ENCODE data around the gene GBP6. TPM values are rescaled to one million over a fixed set of nuclear protein-coding genes. Genes with fewer than 3 reads are reported as not detected.

The GBP6 gene
- total RNA-seq, 2 experiments from 2014 or later, result not detected

DNA sequence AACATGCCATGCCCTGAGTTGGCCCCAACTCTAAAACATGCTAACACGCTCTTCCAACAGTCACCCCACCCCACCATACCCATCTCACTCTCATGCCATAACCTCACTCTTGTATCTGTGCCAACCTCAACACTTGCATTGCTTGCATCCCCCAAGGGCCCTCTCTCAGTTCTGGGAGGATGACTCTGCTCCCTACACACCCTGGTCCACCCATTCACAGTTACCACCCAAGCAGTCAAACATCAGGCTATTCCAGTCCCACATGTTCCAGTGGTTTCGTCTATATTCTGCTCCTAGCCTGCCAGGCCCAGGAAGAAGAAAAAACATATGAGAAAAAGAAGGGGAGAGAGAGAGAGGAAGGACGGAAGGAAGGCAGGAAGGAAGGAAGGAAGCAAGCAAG lies 31.0 kb downstream of the GBP6 start:
- Histone ChIP-seq H3K27ac (ENCODE audit: low read depth, low read length, poor library complexity, severe bottlenecking) (no peak overlapping the region), H2AFZ (ENCODE audit: low read length) (no peak overlapping the region), H3K9me2 (ENCODE audit: insufficient read depth, low read length) (no peaks in the 10 kb centered on the region), H3K4me2 (ENCODE audit: low read length) (no peak overlapping the region), H4K20me1 (ENCODE audit: insufficient read depth, low read length) (no peaks in the 10 kb centered on the region), H3K9me3 (ENCODE audit: low read length) (no peaks in the 10 kb centered on the region), H3K4me1 (ENCODE audit: insufficient read depth, low read length, poor library complexity, severe bottlenecking) (no peaks in the 10 kb centered on the region), H3K36me3 (ENCODE audit: insufficient read depth, low read length) (no peaks in the 10 kb centered on the region), H3K79me2 (ENCODE audit: insufficient read depth, low read depth, low read length) (no peaks in the 10 kb centered on the region), H3K4me3 (ENCODE audit: low read depth, low read length, poor library complexity, severe bottlenecking) (no peak overlapping the region)
- CTCF ChIA-PET (ENCODE audit: unreplicated experiment), result no interaction called here
- DNase-seq (ENCODE audit: low spot score), result no peak
- intact Hi-C loops (cut with micrococcal nuclease; ENCODE audit: unreplicated experiment), result no loop called here
- TF ChIP-seq EZH2phosphoT487 (IDR thresholded peaks at IDR 0.05; ENCODE audit: borderline replicate concordance, low read depth, low read length), result no peak
- TF ChIP-seq, protein P1, sequence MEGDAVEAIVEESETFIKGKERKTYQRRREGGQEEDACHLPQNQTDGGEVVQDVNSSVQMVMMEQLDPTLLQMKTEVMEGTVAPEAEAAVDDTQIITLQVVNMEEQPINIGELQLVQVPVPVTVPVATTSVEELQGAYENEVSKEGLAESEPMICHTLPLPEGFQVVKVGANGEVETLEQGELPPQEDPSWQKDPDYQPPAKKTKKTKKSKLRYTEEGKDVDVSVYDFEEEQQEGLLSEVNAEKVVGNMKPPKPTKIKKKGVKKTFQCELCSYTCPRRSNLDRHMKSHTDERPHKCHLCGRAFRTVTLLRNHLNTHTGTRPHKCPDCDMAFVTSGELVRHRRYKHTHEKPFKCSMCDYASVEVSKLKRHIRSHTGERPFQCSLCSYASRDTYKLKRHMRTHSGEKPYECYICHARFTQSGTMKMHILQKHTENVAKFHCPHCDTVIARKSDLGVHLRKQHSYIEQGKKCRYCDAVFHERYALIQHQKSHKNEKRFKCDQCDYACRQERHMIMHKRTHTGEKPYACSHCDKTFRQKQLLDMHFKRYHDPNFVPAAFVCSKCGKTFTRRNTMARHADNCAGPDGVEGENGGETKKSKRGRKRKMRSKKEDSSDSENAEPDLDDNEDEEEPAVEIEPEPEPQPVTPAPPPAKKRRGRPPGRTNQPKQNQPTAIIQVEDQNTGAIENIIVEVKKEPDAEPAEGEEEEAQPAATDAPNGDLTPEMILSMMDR (conservative IDR thresholded peaks at IDR 0.05; ENCODE audit: low read length), result no peak
- no TSS peak for BruUV-seq (replicated peaks)
- POLR2A ChIA-PET, result no interaction called here

DNA sequence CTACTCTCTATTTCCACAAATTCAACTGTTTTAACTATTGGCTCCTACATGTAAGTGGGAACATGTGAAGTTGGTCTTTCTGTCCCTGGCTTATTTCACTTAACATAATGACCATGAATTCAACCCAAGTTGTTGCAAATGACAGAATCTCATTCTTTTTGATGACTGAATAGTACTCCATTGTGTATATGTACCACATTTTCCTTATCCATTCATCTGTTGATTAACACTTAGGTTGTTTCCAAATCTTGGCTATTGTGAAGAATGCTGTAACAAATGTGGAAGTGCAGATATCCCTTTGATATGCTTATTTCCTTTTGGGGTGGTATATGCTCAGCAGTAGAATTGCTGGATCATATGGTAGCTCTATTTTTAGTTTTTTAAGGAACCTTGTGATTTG lies 33.0 kb downstream of the GBP6 start:
- no peaks in the 10 kb centered on the region for H3K9me2 ChIP-seq (ENCODE audit: insufficient read depth, low read length)
- H2AFZ ChIP-seq (ENCODE audit: low read length), result no peak overlapping the region
- H4K20me1 ChIP-seq (ENCODE audit: insufficient read depth, low read length), result no peaks in the 10 kb centered on the region
- intact Hi-C loops (cut with micrococcal nuclease; ENCODE audit: unreplicated experiment), result no loop called here
- no peak overlapping the region for H3K27ac ChIP-seq (ENCODE audit: low read depth, low read length, poor library complexity, severe bottlenecking)
- H3K4me1 ChIP-seq (ENCODE audit: insufficient read depth, low read length, poor library complexity, severe bottlenecking), result no peaks in the 10 kb centered on the region
- H3K4me3 ChIP-seq (ENCODE audit: low read depth, low read length, poor library complexity, severe bottlenecking), result no peak overlapping the region
- H3K9me3 ChIP-seq (ENCODE audit: low read length), result no peaks in the 10 kb centered on the region
- ChIA-PET CTCF (ENCODE audit: unreplicated experiment) (no interaction called here), POLR2A (interaction anchor here (0.7 kb wide), 2 partner anchors 208 to 1267 kb away, joined by 3 read pairs; no protein-coding TSS in a partner anchor)
- TF ChIP-seq EZH2phosphoT487 (IDR thresholded peaks at IDR 0.05; ENCODE audit: borderline replicate concordance, low read depth, low read length), result no peak
- TF ChIP-seq, protein P1 (conservative IDR thresholded peaks at IDR 0.05; ENCODE audit: low read length), result no peak
- no peak for DNase-seq (ENCODE audit: low spot score)
- H3K4me2 ChIP-seq (ENCODE audit: low read length), result no peak overlapping the region
- BruUV-seq (replicated peaks), result no TSS peak
- H3K36me3 ChIP-seq (ENCODE audit: insufficient read depth, low read length), result no peaks in the 10 kb centered on the region
- H3K79me2 ChIP-seq (ENCODE audit: insufficient read depth, low read depth, low read length), result no peaks in the 10 kb centered on the region

DNA sequence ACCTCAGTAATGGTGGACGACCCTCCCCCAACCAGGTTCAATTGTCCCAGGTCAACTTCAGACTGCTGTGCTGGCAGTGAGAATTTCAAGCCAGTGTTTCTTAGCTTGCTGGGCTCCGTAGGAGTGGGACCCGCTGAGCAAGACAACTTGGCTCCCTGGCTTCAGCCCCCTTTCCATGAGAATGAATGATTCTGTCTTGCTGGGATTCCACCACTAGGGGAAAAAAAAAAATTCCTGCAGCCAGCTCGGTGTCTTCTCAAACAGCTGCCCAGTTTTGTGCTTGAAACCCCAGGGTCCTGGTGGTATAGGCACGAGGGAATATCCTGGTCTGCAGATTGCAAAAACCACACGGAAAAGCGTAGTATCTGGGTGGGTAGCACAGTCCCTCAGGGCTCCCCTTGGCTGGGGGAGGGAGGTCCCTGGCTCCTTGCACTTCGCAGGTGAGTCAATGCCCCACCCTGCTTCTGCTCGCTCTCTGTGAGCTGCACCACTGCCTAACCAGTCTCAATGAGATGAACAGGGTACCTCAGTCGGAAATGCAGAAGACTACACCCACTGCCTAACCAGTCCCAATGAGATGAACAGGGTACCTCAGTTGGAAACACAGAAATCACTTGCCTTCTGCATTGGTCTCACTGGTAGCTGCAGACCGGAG lies 41.5 kb downstream of the GBP6 start:
- no peak overlapping the region for H3K27ac ChIP-seq (ENCODE audit: low read depth, low read length, poor library complexity, severe bottlenecking)
- H3K36me3 ChIP-seq (ENCODE audit: insufficient read depth, low read length), result no peaks in the 10 kb centered on the region
- no peak overlapping the region for H3K4me3 ChIP-seq (ENCODE audit: low read depth, low read length, poor library complexity, severe bottlenecking)
- ChIA-PET CTCF (ENCODE audit: unreplicated experiment) (no interaction called here), POLR2A (interaction anchor here (0.6 kb wide), 1 partner anchor 146 kb away, joined by 3 read pairs; no protein-coding TSS in a partner anchor)
- no peaks in the 10 kb centered on the region for H4K20me1 ChIP-seq (ENCODE audit: insufficient read depth, low read length)
- intact Hi-C loops (cut with micrococcal nuclease; ENCODE audit: unreplicated experiment), result no loop called here
- H3K4me2 ChIP-seq (ENCODE audit: low read length), result no peak overlapping the region
- no peaks in the 10 kb centered on the region for H3K9me3 ChIP-seq (ENCODE audit: low read length)
- H3K79me2 ChIP-seq (ENCODE audit: insufficient read depth, low read depth, low read length), result no peaks in the 10 kb centered on the region
- no peak overlapping the region for H2AFZ ChIP-seq (ENCODE audit: low read length)
- BruUV-seq (replicated peaks), result no TSS peak
- no peaks in the 10 kb centered on the region for H3K9me2 ChIP-seq (ENCODE audit: insufficient read depth, low read length)
- no peaks in the 10 kb centered on the region for H3K4me1 ChIP-seq (ENCODE audit: insufficient read depth, low read length, poor library complexity, severe bottlenecking)
- DNase-seq (ENCODE audit: low spot score), result no peak
- no peak for TF ChIP-seq EZH2phosphoT487 (IDR thresholded peaks at IDR 0.05; ENCODE audit: borderline replicate concordance, low read depth, low read length)
- TF ChIP-seq, protein P1 (conservative IDR thresholded peaks at IDR 0.05; ENCODE audit: low read length), result no peak

Data from OCI-LY7 (cell line).